Astrocyte of the cerebellum (primary cell): ENCODE data around the gene CDH15.
"Not testable (repeated sequence)": the region's sequence is repeated elsewhere in the genome, so short reads cannot be mapped to it uniquely, and the experiment has no call there.

Experiments used
- DNase-seq: peaks from one replicate; pipeline ENCODE4 v3.0.0-alpha.2; 2011; ENCODE audit warnings: low read depth
- H3K4me3 ChIP-seq: 2 replicates; pipeline ENCODE4 v1.5.1; 2011; ENCODE audit warnings: mild to moderate bottlenecking, low read depth, low read length, moderate library complexity
- in situ Hi-C: cut with HindIII; loops from 2 replicates; pipeline ENCODE4 v1.10.0; 2017; ENCODE audit warnings: low sequenced_read_pairs
- TF ChIP-seq, protein P1 (sequence below): IDR thresholded peaks from 2 replicates; pipeline ENCODE4 v1.5.1; 2012; ENCODE audit warnings: low read length, low read depth, moderate library complexity, mild to moderate bottlenecking; ENCODE audit errors: missing control alignments

Gene CDH15

DNA sequence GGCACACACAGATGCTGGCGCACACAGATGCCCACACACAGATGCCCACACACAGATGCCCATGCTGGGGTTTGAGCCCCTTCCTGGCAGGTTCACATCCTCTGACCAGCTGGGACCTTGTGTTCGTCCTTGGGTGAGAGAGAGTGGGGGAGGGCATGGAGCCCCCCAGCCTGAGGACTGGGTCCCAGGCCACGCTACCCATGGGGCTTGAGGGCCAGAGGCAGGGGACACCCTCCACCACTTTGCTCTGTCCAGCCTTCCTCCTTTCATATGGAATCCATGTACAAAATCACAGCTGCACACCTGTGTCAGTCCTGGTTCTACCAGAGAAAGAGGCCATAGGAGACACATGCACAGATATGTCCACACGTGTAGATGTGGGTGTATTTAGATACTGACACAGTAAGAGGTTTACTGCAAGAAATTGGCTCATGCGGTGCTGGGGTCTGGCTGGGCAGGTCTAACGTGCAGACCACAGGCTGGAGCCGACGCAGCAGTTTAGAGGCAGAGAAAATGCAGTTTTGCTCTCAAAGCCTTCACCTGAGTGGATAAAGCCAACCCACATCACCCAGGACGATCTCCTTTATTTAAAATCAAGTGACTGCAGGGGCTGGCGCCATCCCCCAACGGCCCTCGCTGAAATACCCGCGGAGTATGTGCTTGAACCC is 17.9 kb downstream of the CDH15 start:
- in situ Hi-C loops, result no loop called here
- H3K4me3 ChIP-seq, result no peak overlapping the region
- TF ChIP-seq, protein P1, sequence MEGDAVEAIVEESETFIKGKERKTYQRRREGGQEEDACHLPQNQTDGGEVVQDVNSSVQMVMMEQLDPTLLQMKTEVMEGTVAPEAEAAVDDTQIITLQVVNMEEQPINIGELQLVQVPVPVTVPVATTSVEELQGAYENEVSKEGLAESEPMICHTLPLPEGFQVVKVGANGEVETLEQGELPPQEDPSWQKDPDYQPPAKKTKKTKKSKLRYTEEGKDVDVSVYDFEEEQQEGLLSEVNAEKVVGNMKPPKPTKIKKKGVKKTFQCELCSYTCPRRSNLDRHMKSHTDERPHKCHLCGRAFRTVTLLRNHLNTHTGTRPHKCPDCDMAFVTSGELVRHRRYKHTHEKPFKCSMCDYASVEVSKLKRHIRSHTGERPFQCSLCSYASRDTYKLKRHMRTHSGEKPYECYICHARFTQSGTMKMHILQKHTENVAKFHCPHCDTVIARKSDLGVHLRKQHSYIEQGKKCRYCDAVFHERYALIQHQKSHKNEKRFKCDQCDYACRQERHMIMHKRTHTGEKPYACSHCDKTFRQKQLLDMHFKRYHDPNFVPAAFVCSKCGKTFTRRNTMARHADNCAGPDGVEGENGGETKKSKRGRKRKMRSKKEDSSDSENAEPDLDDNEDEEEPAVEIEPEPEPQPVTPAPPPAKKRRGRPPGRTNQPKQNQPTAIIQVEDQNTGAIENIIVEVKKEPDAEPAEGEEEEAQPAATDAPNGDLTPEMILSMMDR, result no peak
- no peak for DNase-seq

DNA sequence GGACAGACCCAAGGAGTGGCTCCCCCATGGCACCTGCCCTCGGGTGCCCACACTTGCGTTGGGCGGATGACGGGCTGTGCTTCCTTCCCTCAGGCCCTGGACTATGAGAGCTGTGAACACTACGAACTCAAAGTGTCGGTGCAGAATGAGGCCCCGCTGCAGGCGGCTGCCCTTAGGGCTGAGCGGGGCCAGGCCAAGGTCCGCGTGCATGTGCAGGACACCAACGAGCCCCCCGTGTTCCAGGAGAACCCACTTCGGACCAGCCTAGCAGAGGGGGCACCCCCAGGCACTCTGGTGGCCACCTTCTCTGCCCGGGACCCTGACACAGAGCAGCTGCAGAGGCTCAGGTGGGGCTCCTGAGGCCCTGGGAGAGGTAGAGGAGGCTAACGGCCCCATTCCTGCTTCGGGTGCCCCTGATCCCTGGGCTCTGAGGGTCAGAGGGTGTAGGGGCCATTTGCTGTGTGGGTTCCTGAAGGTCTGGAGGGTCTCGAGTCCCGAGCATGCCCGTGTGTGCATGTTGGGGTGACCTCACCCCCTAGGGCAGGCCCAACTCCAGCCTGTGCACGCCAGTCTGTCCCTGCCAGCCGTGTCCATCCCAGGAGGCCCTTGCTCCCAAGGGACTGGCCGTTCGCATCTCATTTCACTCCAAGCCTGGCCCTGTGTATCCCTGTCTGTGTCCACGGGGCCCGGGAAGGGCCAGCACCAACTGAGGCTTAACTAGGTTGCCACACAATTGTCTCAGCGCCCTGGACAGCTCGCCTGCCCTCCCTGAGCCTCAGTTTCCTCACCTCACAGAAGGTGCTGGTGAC is 18.8 kb downstream of the CDH15 start:
- H3K4me3 ChIP-seq, result no peak overlapping the region
- in situ Hi-C loops, result no loop called here
- TF ChIP-seq, protein P1, result no peak
- DNase-seq, result no peak

DNA sequence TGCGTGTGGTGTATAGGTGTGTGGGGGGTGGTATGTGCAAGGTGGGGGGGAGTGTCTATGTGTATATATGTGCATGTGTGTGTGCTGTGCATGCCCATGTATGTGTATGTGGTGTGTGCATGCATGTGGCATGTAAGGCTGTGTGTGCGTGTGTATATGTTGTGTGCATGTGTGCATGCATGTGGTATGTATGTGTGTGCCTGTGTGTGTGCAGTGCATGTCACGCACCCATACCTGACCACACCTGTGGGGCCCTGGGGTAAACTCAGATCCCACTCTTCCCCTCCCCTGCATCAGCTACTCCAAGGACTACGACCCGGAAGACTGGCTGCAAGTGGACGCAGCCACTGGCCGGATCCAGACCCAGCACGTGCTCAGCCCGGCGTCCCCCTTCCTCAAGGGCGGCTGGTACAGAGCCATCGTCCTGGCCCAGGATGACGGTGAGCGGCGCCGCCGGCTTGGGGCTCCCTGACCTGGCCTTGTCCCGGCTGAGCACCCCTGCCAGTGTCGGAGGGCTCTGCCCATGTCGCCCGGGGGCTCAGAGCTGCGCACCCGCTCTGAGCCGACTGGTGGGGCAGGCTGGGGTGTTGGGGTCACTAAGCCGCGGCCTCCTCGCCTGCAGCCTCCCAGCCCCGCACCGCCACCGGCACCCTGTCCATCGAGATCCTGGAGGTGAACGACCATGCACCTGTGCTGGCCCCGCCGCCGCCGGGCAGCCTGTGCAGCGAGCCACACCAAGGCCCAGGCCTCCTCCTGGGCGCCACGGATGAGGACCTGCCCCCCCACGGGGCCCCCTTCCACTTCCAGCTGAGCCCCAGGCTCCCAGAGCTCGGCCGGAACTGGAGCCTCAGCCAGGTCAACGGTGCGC is 19.7 kb downstream of the CDH15 start:
- DNase-seq, result no peak
- no peak overlapping the region for H3K4me3 ChIP-seq
- TF ChIP-seq, protein P1, result no peak
- in situ Hi-C loops, result no loop called here

DNA sequence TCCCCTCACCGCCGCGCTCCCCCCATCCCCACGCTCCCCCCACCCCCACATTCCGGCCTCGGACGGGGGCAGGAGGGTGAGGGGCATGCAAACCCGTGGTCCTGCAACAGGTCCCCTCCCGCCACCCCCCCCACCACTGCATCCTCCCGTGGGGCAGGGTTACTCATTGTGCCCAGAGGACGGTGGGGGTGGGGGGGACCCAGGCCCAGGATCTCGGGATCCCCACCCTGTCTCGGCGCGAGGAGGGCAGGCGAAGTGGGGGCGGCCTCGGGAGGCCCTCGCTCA is 20.3 kb downstream of the CDH15 start:
- TF ChIP-seq, protein P1, result no peak
- DNase-seq, result no peak
- in situ Hi-C loops, result no loop called here
- H3K4me3 ChIP-seq, result peak overlapping the region; percentile 39

DNA sequence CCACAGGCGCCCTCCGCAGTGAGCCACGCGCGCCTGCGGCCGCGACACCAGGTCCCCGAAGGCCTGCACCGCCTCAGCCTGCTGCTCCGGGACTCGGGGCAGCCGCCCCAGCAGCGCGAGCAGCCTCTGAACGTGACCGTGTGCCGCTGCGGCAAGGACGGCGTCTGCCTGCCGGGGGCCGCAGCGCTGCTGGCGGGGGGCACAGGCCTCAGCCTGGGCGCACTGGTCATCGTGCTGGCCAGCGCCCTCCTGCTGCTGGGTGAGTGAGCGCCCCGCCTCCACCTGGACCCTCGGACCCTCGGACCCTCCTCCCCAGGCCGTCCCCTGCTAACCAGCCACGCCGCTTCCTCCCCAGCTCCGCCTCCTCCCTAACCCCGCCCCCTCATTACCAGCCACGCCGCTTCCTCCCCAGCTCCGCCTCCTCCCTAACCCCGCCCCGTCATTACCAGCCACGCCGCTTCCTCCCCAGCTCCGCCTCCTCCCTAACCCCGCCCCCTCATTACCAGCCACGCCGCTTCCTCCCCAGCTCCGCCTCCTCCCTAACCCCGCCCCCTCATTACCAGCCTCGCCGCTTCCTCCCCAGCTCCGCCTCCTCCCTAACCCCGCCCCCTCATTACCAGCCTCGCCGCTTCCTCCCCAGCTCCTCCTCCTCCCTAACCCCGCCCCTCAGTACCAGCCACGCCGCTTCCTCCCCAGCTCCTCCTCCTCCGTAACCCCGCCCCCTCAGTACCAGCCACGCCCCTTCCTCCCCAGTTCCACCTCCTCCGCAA is 20.8 kb downstream of the CDH15 start:
- in situ Hi-C loops, DNase-seq: not testable (repeated sequence)
- peak overlapping the region; percentile 39 for H3K4me3 ChIP-seq

DNA sequence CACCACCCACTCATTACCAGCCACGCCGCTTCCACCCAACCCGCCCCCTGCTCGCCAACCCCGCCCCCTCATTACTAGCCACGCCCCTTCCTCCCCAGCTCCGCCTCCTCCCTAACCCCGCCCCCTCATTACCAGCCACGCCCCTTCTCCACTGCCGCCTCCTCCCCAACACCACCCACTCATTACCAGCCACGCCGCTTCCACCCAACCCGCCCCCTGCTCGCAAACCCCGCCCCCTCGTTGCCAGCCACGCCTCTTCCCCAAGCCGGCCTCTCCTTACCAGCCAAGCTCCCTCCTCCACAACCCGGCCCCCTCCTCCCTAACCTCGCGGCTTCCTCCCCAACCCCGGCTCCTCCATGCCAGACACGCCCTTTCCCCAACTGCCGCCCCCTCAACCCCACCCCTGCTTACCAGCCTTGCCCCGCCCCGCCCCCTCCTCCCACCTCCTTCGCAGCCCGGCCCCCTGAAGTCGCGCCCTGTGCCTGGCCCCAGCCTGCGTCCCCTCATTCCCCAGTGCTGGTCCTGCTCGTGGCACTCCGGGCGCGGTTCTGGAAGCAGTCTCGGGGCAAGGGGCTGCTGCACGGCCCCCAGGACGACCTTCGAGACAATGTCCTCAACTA is 21.5 kb downstream of the CDH15 start:
- TF ChIP-seq, protein P1, result no peak
- DNase-seq, result no peak
- H3K4me3 ChIP-seq, result no peak overlapping the region
- in situ Hi-C loops, result no loop called here
